Neuronal stem cell (in vitro differentiated cells): Measurements from ENCODE around the gene ARFGAP2.

Experiments
- DNase-seq: peaks from one replicate; pipeline ENCODE4 v3.0.0-alpha.2; 2013; ENCODE audit warnings: low spot score
- H2AFZ ChIP-seq: one replicate; pipeline ENCODE4 v1.6.1; 2013; ENCODE audit warnings: mild to moderate bottlenecking, low read length, inconsistent platforms
- H2AK5ac ChIP-seq: 2 replicates; pipeline ENCODE4 v1.6.1; 2013; ENCODE audit warnings: low read depth, mild to moderate bottlenecking, inconsistent platforms, low read length, moderate library complexity, mixed read lengths
- H2BK120ac ChIP-seq: 2 replicates; pipeline ENCODE4 v1.6.1; 2013; ENCODE audit warnings: low read depth, mild to moderate bottlenecking, inconsistent platforms, low read length, moderate library complexity, mixed read lengths
- H2BK12ac ChIP-seq: one replicate; pipeline ENCODE4 v1.6.1; 2013; ENCODE audit warnings: low read length, inconsistent platforms
- H2BK15ac ChIP-seq: 2 replicates; pipeline ENCODE4 v1.6.1; 2013; ENCODE audit warnings: mild to moderate bottlenecking, low read length, inconsistent platforms, mixed read lengths
- H2BK5ac ChIP-seq: one replicate; pipeline ENCODE4 v1.6.1; 2013; ENCODE audit warnings: inconsistent platforms, mild to moderate bottlenecking, low read length, moderate library complexity
- H3K14ac ChIP-seq: one replicate; pipeline ENCODE4 v1.6.1; 2013; ENCODE audit warnings: low read length, inconsistent platforms
- H3K18ac ChIP-seq: 2 replicates; pipeline ENCODE4 v1.6.1; 2013; ENCODE audit warnings: low read length, inconsistent platforms
- H3K23ac ChIP-seq: 2 replicates; pipeline ENCODE4 v1.6.1; 2013; ENCODE audit warnings: low read depth, mild to moderate bottlenecking, mixed read lengths, low read length, inconsistent platforms; ENCODE audit not compliant: poor library complexity
- H3K27ac ChIP-seq: replicated peaks from 3 replicates; pipeline ENCODE4 v1.5.1; 2013; ENCODE audit warnings: low read length, inconsistent platforms
- H3K27me3 ChIP-seq, 3 experiments: 2 replicates each; pipeline ENCODE4 v1.6.1; 2013; ENCODE audit warnings: low read length in 3 of 3, mild to moderate bottlenecking in 2 of 3, inconsistent platforms in 1 of 3, low read depth in 1 of 3, mixed read lengths in 1 of 3, moderate library complexity in 1 of 3; ENCODE audit not compliant: control insufficient read depth in 3 of 3, insufficient read depth in 3 of 3
- H3K36me3 ChIP-seq, 2 donors: replicated peaks in 1 of 2; 2 replicates each; pipeline ENCODE4 v1.6.1; 2013; ENCODE audit warnings: low read length in 2 of 2; ENCODE audit not compliant: control insufficient read depth in 2 of 2, insufficient read depth in 2 of 2
- H3K4ac ChIP-seq: 2 replicates; pipeline ENCODE4 v1.6.1; 2013; ENCODE audit warnings: inconsistent platforms, mild to moderate bottlenecking, low read length, moderate library complexity
- H3K4me1 ChIP-seq, 2 donors: 1 replicate in 1 of 2; 2 replicates in 1 of 2; pipeline ENCODE4 v1.6.1; 2013; ENCODE audit warnings: low read length in 2 of 2, low read depth in 1 of 2; ENCODE audit not compliant: control insufficient read depth in 2 of 2, insufficient read depth in 1 of 2
- H3K4me2 ChIP-seq: one replicate; pipeline ENCODE4 v1.6.1; 2013; ENCODE audit warnings: mild to moderate bottlenecking, low read length, inconsistent platforms; ENCODE audit not compliant: insufficient read depth, poor library complexity, severe bottlenecking
- H3K4me3 ChIP-seq, 2 donors: 2 replicates each; pipeline ENCODE4 v1.5.1; 2013; ENCODE audit warnings: low read length in 2 of 2, mild to moderate bottlenecking in 2 of 2, inconsistent platforms in 1 of 2, moderate library complexity in 1 of 2
- H3K79me1 ChIP-seq: one replicate; pipeline ENCODE4 v1.6.1; 2013; ENCODE audit warnings: low read depth, mild to moderate bottlenecking, inconsistent platforms, low read length, moderate library complexity
- H3K9ac ChIP-seq: one replicate; pipeline ENCODE4 v1.6.1; 2013; ENCODE audit warnings: mild to moderate bottlenecking, low read depth, low read length, inconsistent platforms; ENCODE audit not compliant: poor library complexity
- H3K9me3 ChIP-seq, 2 donors: replicated peaks in 1 of 2; 2 replicates each; pipeline versions ENCODE3 to v1.6.1; 2013; ENCODE audit warnings: low read length in 2 of 2, mild to moderate bottlenecking in 2 of 2, inconsistent platforms in 1 of 2, low read depth in 1 of 2, mixed read lengths in 1 of 2, moderate library complexity in 1 of 2; ENCODE audit not compliant: control insufficient read depth in 2 of 2, insufficient read depth in 1 of 2
- H4K8ac ChIP-seq: one replicate; pipeline ENCODE4 v1.6.1; 2013; ENCODE audit warnings: low read depth, mild to moderate bottlenecking, inconsistent platforms, low read length, moderate library complexity
- H4K91ac ChIP-seq: one replicate; pipeline ENCODE4 v1.6.1; 2013; ENCODE audit warnings: low read length, low read depth, mild to moderate bottlenecking, inconsistent platforms; ENCODE audit not compliant: poor library complexity
- WGBS, 2 donors: extraction: QIAGEN DNeasy Blood & Tissue Kit; methylation state at CpG; one replicate each; pipeline ENCODE4 v1.1.7; 2013; ENCODE audit warnings: missing lambda C conversion rate in 2 of 2, mixed read lengths in 1 of 2; ENCODE audit not compliant: insufficient read length in 2 of 2, insufficient replicate concordance in 1 of 2; ENCODE audit errors: extremely low coverage in 2 of 2; 5-methylcytosine and 5-hydroxymethylcytosine counted together

Gene ARFGAP2

GRCh38 chr11:47124675-47125074 lies 52.0 kb downstream of the ARFGAP2 start:
- Histone ChIP-seq H3K4me3 (no peak overlapping the region), H3K23ac (no peak overlapping the region), H3K18ac (no peak overlapping the region), H3K4ac (no peak overlapping the region), H3K36me3 (no peaks in the 10 kb centered on the region), H2BK120ac (no peak overlapping the region), H2AFZ (no peak overlapping the region), H3K4me1 (peaks cover 0 to 2% of the 10 kb centered on the region in 2 donors), H4K91ac (no peak overlapping the region), H3K27ac (no peak overlapping the region), H3K9me3 (peaks cover 0 to 2% of the 10 kb centered on the region in 2 donors), H4K8ac (no peak overlapping the region), H3K4me2 (no peak overlapping the region), H3K27me3 (no peaks in the 10 kb centered on the region), H3K9ac (no peak overlapping the region), H3K79me1 (no peaks in the 10 kb centered on the region), H2BK15ac (no peak overlapping the region), H2BK12ac (no peak overlapping the region), H2BK5ac (no peak overlapping the region), H3K14ac (no peak overlapping the region), H2AK5ac (no peak overlapping the region)
- no CpG with 5 or more reads among the region's 1 CpG for WGBS, 2 donors
- DNase-seq, result no peak

- H2AK5ac ChIP-seq, result no peak overlapping the region
- H3K18ac ChIP-seq, result no peak overlapping the region
- no peak overlapping the region for H2BK12ac ChIP-seq
- H2BK5ac ChIP-seq, result no peak overlapping the region
- H3K4me3 ChIP-seq, result no peak overlapping the region
- WGBS, 2 donors, result no CpG with 5 or more reads among the region's 2 CpGs
- no peaks in the 10 kb centered on the region for H3K27me3 ChIP-seq
- H3K9ac ChIP-seq, result no peak overlapping the region
- no peak overlapping the region for H2BK120ac ChIP-seq
- H3K23ac ChIP-seq, result no peak overlapping the region
- H4K8ac ChIP-seq, result no peak overlapping the region
- no peaks in the 10 kb centered on the region for H3K4me1 ChIP-seq
- H3K27ac ChIP-seq, result no peak overlapping the region
- H2AFZ ChIP-seq, result no peak overlapping the region
- no peak overlapping the region for H3K4ac ChIP-seq
- no peaks in the 10 kb centered on the region for H3K36me3 ChIP-seq
- no peak for DNase-seq
- H2BK15ac ChIP-seq, result no peak overlapping the region
- no peak overlapping the region for H4K91ac ChIP-seq
- peaks cover 0 to 3% of the 10 kb centered on the region in 2 donors for H3K9me3 ChIP-seq
- no peak overlapping the region for H3K14ac ChIP-seq
- no peaks in the 10 kb centered on the region for H3K79me1 ChIP-seq
- no peak overlapping the region for H3K4me2 ChIP-seq
Observed at GRCh38 chr11:47123094-47123493, 53.6 kb downstream of the ARFGAP2 start.

- no peak for DNase-seq
- Histone ChIP-seq H4K8ac (no peak overlapping the region), H2BK5ac (no peak overlapping the region), H2AFZ (no peak overlapping the region), H4K91ac (no peak overlapping the region), H3K18ac (no peak overlapping the region), H3K27me3 (no peaks in the 10 kb centered on the region), H2BK120ac (no peak overlapping the region), H3K14ac (no peak overlapping the region), H2AK5ac (no peak overlapping the region), H3K27ac (no peak overlapping the region), H2BK15ac (no peak overlapping the region), H3K23ac (no peak overlapping the region), H2BK12ac (no peak overlapping the region), H3K9me3 (peaks cover 0 to 3% of the 10 kb centered on the region in 2 donors), H3K79me1 (no peaks in the 10 kb centered on the region), H3K4me3 (no peak overlapping the region), H3K4me2 (no peak overlapping the region), H3K4ac (no peak overlapping the region), H3K36me3 (no peaks in the 10 kb centered on the region), H3K9ac (no peak overlapping the region), H3K4me1 (no peaks in the 10 kb centered on the region)
- WGBS, 2 donors, result no CpG with 5 or more reads among the region's 2 CpGs
Observed at GRCh38 chr11:47121731-47122130, 54.9 kb downstream of the ARFGAP2 start.

GRCh38 chr11:47121056-47121455 lies 55.6 kb downstream of the ARFGAP2 start:
- H3K4me3 ChIP-seq, result no peak overlapping the region
- H2BK120ac ChIP-seq, result no peak overlapping the region
- H2BK12ac ChIP-seq, result no peak overlapping the region
- no peak overlapping the region for H2AK5ac ChIP-seq
- H3K9me3 ChIP-seq, result peaks cover 0 to 3% of the 10 kb centered on the region in 2 donors
- H2BK15ac ChIP-seq, result no peak overlapping the region
- no peak overlapping the region for H3K4me2 ChIP-seq
- no peaks in the 10 kb centered on the region for H3K79me1 ChIP-seq
- no peak overlapping the region for H4K8ac ChIP-seq
- no peak overlapping the region for H3K14ac ChIP-seq
- no peak overlapping the region for H4K91ac ChIP-seq
- no peak overlapping the region for H3K18ac ChIP-seq
- H2AFZ ChIP-seq, result no peak overlapping the region
- DNase-seq, result no peak
- H3K27me3 ChIP-seq, result no peaks in the 10 kb centered on the region
- no peak overlapping the region for H2BK5ac ChIP-seq
- H3K27ac ChIP-seq, result no peak overlapping the region
- no peak overlapping the region for H3K9ac ChIP-seq
- H3K4ac ChIP-seq, result no peak overlapping the region
- no CpG with 5 or more reads among the region's 2 CpGs for WGBS, 2 donors
- no peak overlapping the region for H3K23ac ChIP-seq
- no peaks in the 10 kb centered on the region for H3K36me3 ChIP-seq
- no peaks in the 10 kb centered on the region for H3K4me1 ChIP-seq
